Measurements from ENCODE around the gene CCL19. TPM values are rescaled to one million over a fixed set of nuclear protein-coding genes. Genes with fewer than 3 reads are reported as not detected.
A peak's percentile ranks its signal among the peaks of the same experiment; 100 is the strongest.

CCL19 gene
- total and polyA plus RNA-seq, 2 of the 8 experiments (the other 6 are each of a cell fraction or from before 2014, with no cell fraction given) = not detected

GRCh38 chr9:34664281-34665066 is 26.6 kb downstream of the CCL19 start (continued):
- no peak for TF ChIP-seq KDM1A (IDR thresholded peaks at IDR 0.05; ENCODE audit: borderline replicate concordance, low read length)
- peak in 1 of 2 experiments; percentile 69; a peak in 1 of 4 replicates for TF ChIP-seq SIN3A (conservative IDR thresholded peaks at IDR 0.05 in 1 of 2, IDR thresholded peaks at IDR 0.05 in 1 of 2; ENCODE audit: low read depth in 1 of 2, low read length in 2 of 2)
- peak; percentile 44 for TF ChIP-seq CTBP2 (IDR thresholded peaks at IDR 0.05; ENCODE audit: borderline replicate concordance, insufficient read depth, insufficient read length, low read length)
- TF ChIP-seq ATF3 (IDR thresholded peaks at IDR 0.05; ENCODE audit: insufficient read depth, low read depth, low read length) = peak; percentile 59; the same call in 1 of the 2 replicates
- TF ChIP-seq CREB1 (IDR thresholded peaks at IDR 0.05) = peak; percentile 16; the same call in 1 of the 2 replicates
